ENCODE data around the gene PDLIM1. TPM values are rescaled to one million over a fixed set of nuclear protein-coding genes. Genes with fewer than 3 reads are reported as not detected.

The PDLIM1 gene
- total and polyA plus RNA-seq, 10 of the 15 experiments (the other 5 are each of a cell fraction or from before 2014, with no cell fraction given): 95.7 to 714 (median 309) TPM

DNA sequence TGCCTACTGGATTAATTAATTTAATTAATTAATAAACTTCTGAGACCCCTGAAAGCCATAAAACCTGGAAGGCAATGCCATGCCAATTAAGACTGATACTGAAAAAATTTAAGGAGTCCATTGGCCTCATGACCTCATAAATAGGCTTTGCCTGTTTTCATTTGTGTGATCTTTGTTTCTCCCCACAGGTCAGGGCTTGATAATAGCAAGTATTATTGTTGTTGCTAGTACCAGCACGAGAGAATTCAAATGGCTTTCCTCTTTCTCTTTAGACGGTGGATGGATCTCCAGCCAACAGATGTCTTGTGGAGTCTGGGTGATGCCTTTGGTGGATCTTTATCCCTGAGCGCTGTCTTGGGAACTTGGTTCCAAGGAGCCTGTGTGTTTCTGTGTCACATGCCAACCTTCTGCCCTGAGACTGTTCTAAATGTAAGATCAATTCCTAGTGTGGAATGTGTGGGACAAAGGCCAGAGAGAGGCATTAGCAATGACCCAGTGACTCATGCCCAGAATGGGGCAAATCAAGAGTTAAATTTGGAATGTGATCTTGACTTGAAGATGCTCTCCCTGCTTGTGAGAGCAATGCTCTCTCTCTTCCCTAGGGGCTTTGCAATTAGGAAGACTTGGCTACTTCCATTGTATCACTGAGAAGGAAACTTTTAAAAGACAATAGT, 79.1 kb downstream of the PDLIM1 start (continued):
- TF ChIP-seq, protein P1, sequence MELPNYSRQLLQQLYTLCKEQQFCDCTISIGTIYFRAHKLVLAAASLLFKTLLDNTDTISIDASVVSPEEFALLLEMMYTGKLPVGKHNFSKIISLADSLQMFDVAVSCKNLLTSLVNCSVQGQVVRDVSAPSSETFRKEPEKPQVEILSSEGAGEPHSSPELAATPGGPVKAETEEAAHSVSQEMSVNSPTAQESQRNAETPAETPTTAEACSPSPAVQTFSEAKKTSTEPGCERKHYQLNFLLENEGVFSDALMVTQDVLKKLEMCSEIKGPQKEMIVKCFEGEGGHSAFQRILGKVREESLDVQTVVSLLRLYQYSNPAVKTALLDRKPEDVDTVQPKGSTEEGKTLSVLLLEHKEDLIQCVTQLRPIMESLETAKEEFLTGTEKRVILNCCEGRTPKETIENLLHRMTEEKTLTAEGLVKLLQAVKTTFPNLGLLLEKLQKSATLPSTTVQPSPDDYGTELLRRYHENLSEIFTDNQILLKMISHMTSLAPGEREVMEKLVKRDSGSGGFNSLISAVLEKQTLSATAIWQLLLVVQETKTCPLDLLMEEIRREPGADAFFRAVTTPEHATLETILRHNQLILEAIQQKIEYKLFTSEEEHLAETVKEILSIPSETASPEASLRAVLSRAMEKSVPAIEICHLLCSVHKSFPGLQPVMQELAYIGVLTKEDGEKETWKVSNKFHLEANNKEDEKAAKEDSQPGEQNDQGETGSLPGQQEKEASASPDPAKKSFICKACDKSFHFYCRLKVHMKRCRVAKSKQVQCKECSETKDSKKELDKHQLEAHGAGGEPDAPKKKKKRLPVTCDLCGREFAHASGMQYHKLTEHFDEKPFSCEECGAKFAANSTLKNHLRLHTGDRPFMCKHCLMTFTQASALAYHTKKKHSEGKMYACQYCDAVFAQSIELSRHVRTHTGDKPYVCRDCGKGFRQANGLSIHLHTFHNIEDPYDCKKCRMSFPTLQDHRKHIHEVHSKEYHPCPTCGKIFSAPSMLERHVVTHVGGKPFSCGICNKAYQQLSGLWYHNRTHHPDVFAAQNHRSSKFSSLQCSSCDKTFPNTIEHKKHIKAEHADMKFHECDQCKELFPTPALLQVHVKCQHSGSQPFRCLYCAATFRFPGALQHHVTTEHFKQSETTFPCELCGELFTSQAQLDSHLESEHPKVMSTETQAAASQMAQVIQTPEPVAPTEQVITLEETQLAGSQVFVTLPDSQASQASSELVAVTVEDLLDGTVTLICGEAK (IDR thresholded peaks at IDR 0.05; ENCODE audit: borderline replicate concordance): no peak
- no peak for TF ChIP-seq ZNF384 (IDR thresholded peaks at IDR 0.05; ENCODE audit: borderline replicate concordance, low read depth, low read length)

DNA sequence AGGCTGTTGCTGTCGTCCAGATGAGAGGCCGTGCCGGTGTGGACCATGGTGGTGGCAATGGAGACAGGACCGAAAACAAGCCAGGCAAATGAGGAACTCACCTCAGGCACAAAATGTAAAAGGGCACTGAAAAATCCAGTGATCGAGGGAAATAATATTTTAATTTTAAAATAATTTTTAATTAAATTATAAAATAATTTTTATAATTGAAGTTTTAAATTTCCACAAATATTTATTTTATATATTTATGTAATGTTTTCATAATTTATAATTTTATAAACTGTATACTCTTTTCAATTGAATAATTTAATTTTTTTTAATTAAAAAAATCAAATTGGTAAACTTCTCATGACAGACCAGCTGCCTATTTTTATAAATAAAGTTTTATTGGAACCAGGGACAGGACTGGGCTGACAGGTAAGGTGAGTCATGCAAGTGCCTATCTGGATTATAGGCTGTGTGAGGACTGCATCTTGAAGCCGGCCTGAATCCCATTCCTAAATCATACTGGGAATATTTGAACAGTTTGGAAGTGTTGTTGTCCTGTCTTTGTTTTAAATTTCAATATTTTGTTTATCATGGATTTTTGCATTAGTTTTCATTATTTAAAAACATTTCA, 81.2 kb downstream of the PDLIM1 start:
- DNase-seq (ENCODE audit: low read depth, low spot score) (no peak), ATAC-seq (no peak), FAIRE-seq (no peak)
- Histone ChIP-seq H3K27ac (ENCODE audit: control insufficient read depth, insufficient read depth) (no peak overlapping the region), H3K27me3 (replicated peaks in 1 of 2; ENCODE audit: control insufficient read depth in 2 of 2, insufficient read depth in 2 of 2, low read length in 1 of 2) (no peaks in the 10 kb centered on the region), H3K9ac (ENCODE audit: control insufficient read depth, insufficient read depth, low read length) (no peak overlapping the region), H3K4me1 (ENCODE audit: control insufficient read depth, insufficient read depth, low read length) (peaks cover under 1% of the 10 kb centered on the region; the same call in 1 of the 2 replicates), H3K9me3 (replicated peaks; ENCODE audit: control insufficient read depth, insufficient read depth, low read length) (no peaks in the 10 kb centered on the region), H3K4me3 (no peak overlapping the region), H4K20me1 (ENCODE audit: control insufficient read depth, insufficient read depth) (no peaks in the 10 kb centered on the region), H3K36me3 (ENCODE audit: control insufficient read depth in 2 of 2, insufficient read depth in 2 of 2, low read length in 1 of 2) (no peaks in the 10 kb centered on the region), H2AFZ (ENCODE audit: control insufficient read depth, low read depth, low read length) (no peak overlapping the region), H3K79me2 (ENCODE audit: control insufficient read depth, insufficient read depth, low read length) (no peaks in the 10 kb centered on the region), H3K4me2 (ENCODE audit: control insufficient read depth, insufficient read depth) (no peak overlapping the region)
- ChIA-PET RAD21 (ENCODE audit: unreplicated experiment) (no interaction called here), SMC1A (ENCODE audit: uncharacterized antibody, unreplicated experiment) (interaction anchor here (0.9 to 3.0 kb wide), 4 partner anchors 34 to 200 kb away, joined by 3 to 13 read pairs (median 4); no protein-coding TSS in a partner anchor), CTCF (interaction anchor here (0.6 to 1.7 kb wide), 13 partner anchors 8 to 246 kb away, joined by 3 to 17 read pairs (median 3); no protein-coding TSS in a partner anchor), POLR2A (no interaction called here)
- in situ Hi-C loops (cut with MboI) (no loop called here), intact Hi-C loops (cut with micrococcal nuclease; ENCODE audit: unreplicated experiment) (no loop called here)
- WGBS (ENCODE audit: insufficient coverage, insufficient replicate concordance, low lambda C conversion rate, missing lambda C conversion rate): 96% methylated on average over 6 of the region's 6 CpGs
- TF ChIP-seq TAF1 (IDR thresholded peaks at IDR 0.05; ENCODE audit: borderline replicate concordance, low read depth, low read length): no peak
- TF ChIP-seq, protein P1 (IDR thresholded peaks at IDR 0.05; ENCODE audit: borderline replicate concordance): peak; percentile 40; the same call in 1 of the 2 replicates
- no TSS peak for BruUV-seq (replicated peaks)

Measured in GM12878 (cell line).